ENCODE results near the gene ZDHHC21. TPM values are rescaled to one million over a fixed set of nuclear protein-coding genes. Genes with fewer than 3 reads are reported as not detected.

The ZDHHC21 gene
- total RNA-seq, 2 donors from 2014 or later, result 13.9 to 16.3 TPM

Other genes starting within 250 kb of the ZDHHC21 start
- gene CER1, start 29.3 kb upstream of the ZDHHC21 start, total RNA-seq, result not detected
- 1 to 10 TPM; 3.3 to 6.8 TPM for gene FREM1, start 217.0 kb upstream of the ZDHHC21 start, total RNA-seq